ENCODE results near the gene ERG.

DNA sequence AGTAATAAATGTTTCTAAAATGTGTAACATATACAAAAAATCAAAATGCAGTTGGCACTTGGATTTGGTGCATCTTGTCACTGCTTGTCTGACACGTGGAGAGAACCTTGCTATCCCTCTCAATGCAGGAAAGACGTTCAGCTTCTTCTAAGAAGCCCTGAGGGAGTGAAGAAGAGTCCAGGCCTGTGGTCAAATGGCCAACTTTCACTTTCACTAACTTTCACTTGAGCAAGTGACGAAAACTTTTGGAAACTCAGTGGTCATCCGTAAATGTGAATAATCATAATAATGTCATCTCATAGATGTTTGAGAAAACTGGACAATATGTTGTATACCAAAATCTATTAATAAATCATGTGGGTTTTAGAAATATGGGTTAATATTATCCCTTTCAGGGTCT, 61.9 kb downstream of the ERG start:
- TF ChIP-seq SPI1 (IDR thresholded peaks at IDR 0.05; ENCODE audit: borderline replicate concordance, low read depth) (no peak), POLR2AphosphoS5 (IDR thresholded peaks at IDR 0.05; ENCODE audit: low read depth) (no peak), GABPA (IDR thresholded peaks at IDR 0.05; ENCODE audit: low read depth) (no peak)
- TF ChIP-seq, protein P1, sequence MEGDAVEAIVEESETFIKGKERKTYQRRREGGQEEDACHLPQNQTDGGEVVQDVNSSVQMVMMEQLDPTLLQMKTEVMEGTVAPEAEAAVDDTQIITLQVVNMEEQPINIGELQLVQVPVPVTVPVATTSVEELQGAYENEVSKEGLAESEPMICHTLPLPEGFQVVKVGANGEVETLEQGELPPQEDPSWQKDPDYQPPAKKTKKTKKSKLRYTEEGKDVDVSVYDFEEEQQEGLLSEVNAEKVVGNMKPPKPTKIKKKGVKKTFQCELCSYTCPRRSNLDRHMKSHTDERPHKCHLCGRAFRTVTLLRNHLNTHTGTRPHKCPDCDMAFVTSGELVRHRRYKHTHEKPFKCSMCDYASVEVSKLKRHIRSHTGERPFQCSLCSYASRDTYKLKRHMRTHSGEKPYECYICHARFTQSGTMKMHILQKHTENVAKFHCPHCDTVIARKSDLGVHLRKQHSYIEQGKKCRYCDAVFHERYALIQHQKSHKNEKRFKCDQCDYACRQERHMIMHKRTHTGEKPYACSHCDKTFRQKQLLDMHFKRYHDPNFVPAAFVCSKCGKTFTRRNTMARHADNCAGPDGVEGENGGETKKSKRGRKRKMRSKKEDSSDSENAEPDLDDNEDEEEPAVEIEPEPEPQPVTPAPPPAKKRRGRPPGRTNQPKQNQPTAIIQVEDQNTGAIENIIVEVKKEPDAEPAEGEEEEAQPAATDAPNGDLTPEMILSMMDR (IDR thresholded peaks at IDR 0.05; ENCODE audit: insufficient read depth, low read length), result no peak
- TF ChIP-seq, protein P2, sequence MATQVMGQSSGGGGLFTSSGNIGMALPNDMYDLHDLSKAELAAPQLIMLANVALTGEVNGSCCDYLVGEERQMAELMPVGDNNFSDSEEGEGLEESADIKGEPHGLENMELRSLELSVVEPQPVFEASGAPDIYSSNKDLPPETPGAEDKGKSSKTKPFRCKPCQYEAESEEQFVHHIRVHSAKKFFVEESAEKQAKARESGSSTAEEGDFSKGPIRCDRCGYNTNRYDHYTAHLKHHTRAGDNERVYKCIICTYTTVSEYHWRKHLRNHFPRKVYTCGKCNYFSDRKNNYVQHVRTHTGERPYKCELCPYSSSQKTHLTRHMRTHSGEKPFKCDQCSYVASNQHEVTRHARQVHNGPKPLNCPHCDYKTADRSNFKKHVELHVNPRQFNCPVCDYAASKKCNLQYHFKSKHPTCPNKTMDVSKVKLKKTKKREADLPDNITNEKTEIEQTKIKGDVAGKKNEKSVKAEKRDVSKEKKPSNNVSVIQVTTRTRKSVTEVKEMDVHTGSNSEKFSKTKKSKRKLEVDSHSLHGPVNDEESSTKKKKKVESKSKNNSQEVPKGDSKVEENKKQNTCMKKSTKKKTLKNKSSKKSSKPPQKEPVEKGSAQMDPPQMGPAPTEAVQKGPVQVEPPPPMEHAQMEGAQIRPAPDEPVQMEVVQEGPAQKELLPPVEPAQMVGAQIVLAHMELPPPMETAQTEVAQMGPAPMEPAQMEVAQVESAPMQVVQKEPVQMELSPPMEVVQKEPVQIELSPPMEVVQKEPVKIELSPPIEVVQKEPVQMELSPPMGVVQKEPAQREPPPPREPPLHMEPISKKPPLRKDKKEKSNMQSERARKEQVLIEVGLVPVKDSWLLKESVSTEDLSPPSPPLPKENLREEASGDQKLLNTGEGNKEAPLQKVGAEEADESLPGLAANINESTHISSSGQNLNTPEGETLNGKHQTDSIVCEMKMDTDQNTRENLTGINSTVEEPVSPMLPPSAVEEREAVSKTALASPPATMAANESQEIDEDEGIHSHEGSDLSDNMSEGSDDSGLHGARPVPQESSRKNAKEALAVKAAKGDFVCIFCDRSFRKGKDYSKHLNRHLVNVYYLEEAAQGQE (IDR thresholded peaks at IDR 0.05; ENCODE audit: insufficient replicate concordance, low read depth), result no peak

Measured in HL-60 (cell line).